ENCODE results near the gene ANKRD23.

Gene ANKRD23

DNA sequence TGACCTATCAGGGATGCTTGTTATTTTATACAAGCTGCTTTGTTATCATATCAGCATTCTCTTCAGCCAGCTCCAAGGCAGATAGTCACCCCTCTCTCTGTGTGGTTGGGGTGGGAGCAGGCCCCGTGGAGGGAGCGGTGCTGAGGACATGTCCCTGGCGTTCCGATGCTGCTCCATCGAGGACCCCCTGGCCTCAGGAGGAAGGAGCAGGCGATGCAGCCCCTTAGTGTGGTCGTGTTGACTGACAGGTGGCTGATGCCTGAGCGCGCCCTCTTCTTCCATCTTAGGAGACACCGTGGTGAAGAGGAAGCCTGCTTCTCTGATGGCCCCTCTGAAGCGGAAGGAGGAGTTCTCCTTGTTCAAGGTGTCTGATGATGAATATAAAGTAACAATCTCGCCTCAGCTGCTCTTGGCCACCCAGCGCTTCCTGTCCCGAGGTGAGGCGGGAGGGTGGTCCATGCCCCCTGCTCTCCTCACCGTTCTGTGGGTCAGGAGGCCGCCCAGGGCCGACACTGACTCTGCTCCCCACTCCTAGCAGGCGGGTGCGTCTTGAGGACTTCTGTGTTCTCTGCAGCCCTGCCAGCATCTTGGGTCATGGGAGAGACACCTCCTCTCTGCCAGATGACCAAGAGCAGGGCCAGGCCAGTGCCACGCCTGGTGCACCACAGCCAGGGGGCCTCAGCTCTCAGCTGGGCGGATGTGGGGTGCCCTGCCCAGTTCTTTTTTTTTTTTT lies 17.1 kb downstream of the ANKRD23 start:
- TF ChIP-seq, protein P1, sequence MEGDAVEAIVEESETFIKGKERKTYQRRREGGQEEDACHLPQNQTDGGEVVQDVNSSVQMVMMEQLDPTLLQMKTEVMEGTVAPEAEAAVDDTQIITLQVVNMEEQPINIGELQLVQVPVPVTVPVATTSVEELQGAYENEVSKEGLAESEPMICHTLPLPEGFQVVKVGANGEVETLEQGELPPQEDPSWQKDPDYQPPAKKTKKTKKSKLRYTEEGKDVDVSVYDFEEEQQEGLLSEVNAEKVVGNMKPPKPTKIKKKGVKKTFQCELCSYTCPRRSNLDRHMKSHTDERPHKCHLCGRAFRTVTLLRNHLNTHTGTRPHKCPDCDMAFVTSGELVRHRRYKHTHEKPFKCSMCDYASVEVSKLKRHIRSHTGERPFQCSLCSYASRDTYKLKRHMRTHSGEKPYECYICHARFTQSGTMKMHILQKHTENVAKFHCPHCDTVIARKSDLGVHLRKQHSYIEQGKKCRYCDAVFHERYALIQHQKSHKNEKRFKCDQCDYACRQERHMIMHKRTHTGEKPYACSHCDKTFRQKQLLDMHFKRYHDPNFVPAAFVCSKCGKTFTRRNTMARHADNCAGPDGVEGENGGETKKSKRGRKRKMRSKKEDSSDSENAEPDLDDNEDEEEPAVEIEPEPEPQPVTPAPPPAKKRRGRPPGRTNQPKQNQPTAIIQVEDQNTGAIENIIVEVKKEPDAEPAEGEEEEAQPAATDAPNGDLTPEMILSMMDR (IDR thresholded peaks at IDR 0.05; ENCODE audit: low read depth, low read length): no peak
- no peak overlapping the region for H3K4me3 ChIP-seq (replicated peaks in 1 of 2; ENCODE audit: low read depth in 2 of 2, low read length in 2 of 2)
- no peak for DNase-seq (ENCODE audit: low read depth in 2 of 2)

DNA sequence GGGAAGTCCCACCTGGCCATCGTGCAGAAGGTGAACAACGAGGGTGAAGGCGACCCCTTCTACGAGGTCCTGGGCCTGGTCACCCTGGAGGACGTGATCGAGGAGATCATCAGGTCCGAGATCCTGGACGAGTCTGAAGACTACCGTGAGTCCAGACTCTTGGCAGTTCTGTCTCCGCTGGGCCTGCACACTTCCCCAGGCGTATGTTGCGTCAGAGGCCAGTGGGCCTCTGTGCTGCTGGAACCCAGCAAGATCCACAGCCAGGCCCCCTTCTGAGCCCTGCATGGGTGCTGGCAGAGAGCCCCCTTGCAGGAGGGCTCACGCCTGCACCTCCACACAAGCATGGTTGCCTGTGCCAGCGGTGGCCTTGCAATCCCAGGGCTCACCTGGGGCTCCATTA lies 18.8 kb downstream of the ANKRD23 start:
- H3K4me3 ChIP-seq (replicated peaks in 1 of 2; ENCODE audit: low read depth in 2 of 2, low read length in 2 of 2): no peak overlapping the region
- TF ChIP-seq, protein P1 (IDR thresholded peaks at IDR 0.05; ENCODE audit: low read depth, low read length): no peak
- no peak for DNase-seq (ENCODE audit: low read depth in 2 of 2)

DNA sequence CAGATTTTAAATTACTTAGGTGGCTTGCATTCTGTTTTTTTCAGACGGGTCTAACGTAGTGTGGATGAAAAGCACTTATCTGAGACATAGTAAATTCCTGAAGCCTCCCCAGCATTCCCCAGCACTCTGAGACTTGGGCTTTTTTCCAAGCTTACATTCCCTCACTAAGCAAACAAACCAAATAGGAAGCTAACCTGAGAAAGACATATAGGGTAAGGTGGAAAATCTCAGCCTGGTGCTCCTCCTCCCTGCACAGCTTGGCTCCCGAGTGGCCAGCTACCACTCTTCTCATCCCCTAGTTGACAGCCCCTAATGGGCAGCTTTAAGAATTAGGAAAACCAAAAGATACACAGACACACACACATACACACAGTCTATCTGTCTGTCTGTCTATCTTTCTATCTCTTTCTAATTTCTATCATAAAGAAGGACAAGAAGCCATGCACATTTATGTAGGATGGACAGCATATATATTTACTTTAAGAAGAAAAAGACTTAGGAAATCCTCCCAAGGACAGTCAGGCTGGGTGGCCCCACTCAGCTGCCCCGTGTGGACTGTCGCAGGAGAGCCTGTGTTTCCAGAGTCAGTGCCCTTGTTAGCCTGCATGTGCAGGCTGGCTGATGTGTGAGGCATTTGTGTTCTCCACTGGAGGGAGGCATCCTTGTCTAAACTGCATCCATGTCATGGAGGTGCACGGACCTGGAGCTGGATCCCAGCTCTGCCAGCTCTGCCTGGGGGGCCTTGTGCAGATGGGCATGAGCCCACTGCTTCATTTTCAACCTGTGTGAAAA lies 19.5 kb downstream of the ANKRD23 start:
- DNase-seq (ENCODE audit: low read depth in 2 of 2): peak; percentile 11 to 74
- no peak overlapping the region for H3K4me3 ChIP-seq (replicated peaks in 1 of 2; ENCODE audit: low read depth in 2 of 2, low read length in 2 of 2)
- TF ChIP-seq, protein P1 (IDR thresholded peaks at IDR 0.05; ENCODE audit: low read depth, low read length): no peak

DNA sequence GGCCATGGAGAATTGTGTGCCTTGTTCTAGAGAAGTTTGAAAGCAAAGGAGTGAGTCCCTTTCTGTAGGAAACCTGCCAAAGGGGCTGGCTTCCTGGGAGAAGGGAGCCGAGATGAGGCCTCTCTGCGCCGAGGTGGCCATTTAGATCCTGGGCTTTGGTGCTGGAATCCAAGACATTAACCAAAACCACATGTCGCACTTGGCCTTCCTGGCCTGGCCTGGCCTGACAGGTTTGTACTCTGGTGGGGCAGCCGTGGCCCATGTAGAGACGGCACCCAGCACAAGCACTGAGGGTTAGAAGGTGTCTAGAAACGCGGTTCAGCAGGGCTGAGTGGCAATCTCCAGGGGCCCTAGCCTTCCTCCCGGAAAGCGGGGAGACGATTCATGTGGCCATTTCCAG lies 20.6 kb downstream of the ANKRD23 start:
- no peak for DNase-seq (ENCODE audit: low read depth in 2 of 2)

DNA sequence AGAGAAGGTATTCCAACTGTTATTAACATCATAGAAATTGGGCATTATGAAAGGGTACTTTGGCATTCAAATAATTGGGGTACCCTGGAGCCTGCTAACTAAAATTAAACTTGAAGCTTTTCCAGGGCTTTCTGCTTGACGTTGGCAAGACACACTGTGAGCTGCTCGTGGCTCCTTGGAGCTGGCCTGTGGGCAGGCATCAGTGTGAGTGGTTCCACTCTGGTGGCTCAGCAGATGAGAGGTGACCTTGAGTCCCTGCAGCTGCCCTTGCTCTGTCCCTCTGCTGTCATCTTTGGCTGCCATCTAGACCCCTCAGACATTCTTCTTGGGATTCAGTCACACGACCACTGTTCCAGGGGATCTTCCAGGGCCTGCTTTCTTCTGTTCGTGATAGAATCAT lies 21.0 kb downstream of the ANKRD23 start:
- H3K4me3 ChIP-seq (replicated peaks in 1 of 2; ENCODE audit: low read depth in 2 of 2, low read length in 2 of 2): no peak overlapping the region
- TF ChIP-seq, protein P1 (IDR thresholded peaks at IDR 0.05; ENCODE audit: low read depth, low read length): no peak
- no peak for DNase-seq (ENCODE audit: low read depth in 2 of 2)

More for the DNA sequence above, 20.6 kb downstream of the ANKRD23 start:
- TF ChIP-seq, protein P1 (IDR thresholded peaks at IDR 0.05; ENCODE audit: low read depth, low read length): no peak
- H3K4me3 ChIP-seq (replicated peaks in 1 of 2; ENCODE audit: low read depth in 2 of 2, low read length in 2 of 2): no peak overlapping the region

DNA sequence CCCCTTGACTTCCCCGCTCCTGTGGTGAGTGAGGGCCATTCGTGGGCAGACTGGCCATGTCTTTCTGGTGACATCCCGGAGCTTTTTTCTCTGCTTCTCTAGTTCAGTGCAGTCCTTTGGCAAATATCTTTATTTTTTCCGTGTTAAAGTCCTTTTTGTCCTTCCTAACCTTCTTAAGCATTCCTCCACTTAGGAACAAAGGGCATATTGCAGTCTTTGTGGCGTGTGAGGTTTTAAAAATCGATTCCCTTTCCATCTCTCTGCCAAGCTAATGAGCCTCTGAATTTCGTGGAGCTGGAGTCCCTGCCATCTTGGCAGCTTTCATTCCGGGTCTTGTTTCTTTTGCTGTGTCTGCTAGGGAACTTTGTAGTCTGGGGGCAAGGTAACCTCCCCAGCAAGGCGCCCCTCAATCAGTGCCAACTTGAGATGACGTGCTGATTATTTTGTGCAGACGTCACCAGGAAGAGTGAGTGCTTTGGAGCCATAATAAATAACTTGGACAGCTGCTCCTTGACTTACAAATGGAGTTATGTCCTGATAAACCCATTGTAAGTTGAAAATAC lies 22.6 kb downstream of the ANKRD23 start:
- no peak for DNase-seq (ENCODE audit: low read depth in 2 of 2)

More for the DNA sequence above, 22.6 kb downstream of the ANKRD23 start:
- TF ChIP-seq, protein P1 (IDR thresholded peaks at IDR 0.05; ENCODE audit: low read depth, low read length): no peak
- no peak overlapping the region for H3K4me3 ChIP-seq (replicated peaks in 1 of 2; ENCODE audit: low read depth in 2 of 2, low read length in 2 of 2)
